Islet of Langerhans (tissue), 1 donor: Measurements from ENCODE around the gene ITIH4.

Experiments
- FAIRE-seq: peaks from one replicate; lab custom pipeline; 2011; peaks lifted over from hg19 to GRCh38; lab: Jason Lieb, UNC

The ITIH4 gene

DNA sequence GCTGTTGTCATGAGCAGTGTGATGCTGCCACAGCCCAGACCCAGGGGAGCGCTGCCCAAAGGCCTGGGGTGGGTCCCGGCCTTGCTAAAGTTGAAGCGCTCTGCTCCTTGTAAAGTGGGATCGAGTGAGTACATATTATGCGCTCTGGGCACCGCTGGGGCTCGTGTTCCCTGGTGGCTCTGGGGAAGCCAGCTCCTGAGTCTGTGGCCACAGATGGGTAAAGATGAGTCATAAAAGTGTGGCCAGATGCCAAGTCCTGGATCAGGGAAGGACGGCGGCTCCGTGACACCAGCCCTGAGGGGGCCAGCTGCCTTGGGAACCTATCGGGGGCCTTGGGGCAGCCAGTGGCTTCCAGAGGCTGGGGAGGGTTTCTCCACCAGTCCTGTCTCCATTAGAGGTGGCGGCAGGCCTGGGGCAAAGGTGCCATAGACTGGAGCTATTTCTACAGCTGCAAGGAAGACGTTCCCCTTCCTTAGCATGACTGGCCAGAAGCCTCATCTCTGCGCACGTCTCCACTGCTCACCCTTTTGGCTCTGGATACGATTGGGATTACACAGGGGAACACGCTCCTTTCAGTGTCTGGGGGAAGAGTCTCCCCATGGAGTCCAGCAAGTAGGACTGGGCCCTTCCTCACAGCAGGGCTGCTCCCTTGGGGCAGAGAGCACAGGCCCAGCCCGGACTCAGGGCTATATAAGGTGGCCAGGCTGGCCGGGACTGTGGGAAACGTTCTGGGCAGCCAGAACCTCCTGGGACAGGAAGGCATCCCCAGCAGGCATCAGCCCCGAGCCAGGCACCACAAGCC, 1.2 kb upstream of the ITIH4 start:
- FAIRE-seq = no peak

- FAIRE-seq = no peak
Observed at GRCh38 chr3:52829906-52830463, 487 bp downstream of the ITIH4 start.

- FAIRE-seq = no peak
Observed at GRCh38 chr3:52829482-52829881, 990 bp downstream of the ITIH4 start.

GRCh38 chr3:52827866-52828376, 2.6 kb downstream of the ITIH4 start:
- no peak for FAIRE-seq

- no peak for FAIRE-seq
Observed at GRCh38 chr3:52827441-52827840, 3.0 kb downstream of the ITIH4 start.

DNA sequence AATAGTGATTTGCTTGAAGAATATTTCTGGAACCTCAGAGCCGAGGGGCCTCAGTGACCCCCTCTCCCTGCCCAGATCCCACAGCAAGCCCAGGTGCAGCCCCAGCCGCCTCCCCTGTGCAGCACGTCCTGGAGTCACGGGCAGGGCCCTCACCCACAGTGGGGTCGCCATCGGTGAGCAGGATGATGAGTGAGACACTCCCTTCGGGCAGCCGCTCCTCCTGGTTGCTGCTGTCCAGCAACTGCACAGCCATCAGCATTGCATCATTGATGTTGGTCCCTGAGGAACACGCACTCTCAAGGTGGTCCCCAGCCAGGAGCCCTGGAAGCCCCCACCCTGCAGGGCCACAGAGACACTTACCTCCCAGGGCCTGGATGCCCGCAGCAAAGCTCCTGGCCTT, 6.4 kb downstream of the ITIH4 start:
- no peak for FAIRE-seq

DNA sequence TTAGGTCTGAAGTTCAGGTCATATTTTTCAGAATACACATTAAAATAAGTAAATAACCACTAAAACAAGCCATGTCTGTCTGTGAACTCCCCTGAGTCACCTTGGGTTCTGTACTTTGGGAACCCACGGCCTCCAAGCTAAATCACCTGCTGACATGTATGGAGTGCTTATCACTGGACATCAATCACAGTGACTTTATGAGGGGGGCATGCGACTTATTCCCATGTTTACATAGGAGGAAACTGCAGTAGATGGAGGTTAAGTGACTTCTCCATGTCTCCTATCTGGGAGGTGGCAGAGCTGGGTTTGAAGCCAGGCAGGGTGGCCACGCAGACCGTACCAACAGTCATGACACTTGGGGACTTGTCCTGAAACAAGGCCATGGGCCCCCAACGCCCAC, 8.1 kb downstream of the ITIH4 start:
- no peak for FAIRE-seq

- no peak for FAIRE-seq
Observed at GRCh38 chr3:52820736-52821135, 9.7 kb downstream of the ITIH4 start.

GRCh38 chr3:52819936-52820335, 10.5 kb downstream of the ITIH4 start:
- no peak for FAIRE-seq

GRCh38 chr3:52817860-52818259, 12.6 kb downstream of the ITIH4 start:
- no peak for FAIRE-seq

DNA sequence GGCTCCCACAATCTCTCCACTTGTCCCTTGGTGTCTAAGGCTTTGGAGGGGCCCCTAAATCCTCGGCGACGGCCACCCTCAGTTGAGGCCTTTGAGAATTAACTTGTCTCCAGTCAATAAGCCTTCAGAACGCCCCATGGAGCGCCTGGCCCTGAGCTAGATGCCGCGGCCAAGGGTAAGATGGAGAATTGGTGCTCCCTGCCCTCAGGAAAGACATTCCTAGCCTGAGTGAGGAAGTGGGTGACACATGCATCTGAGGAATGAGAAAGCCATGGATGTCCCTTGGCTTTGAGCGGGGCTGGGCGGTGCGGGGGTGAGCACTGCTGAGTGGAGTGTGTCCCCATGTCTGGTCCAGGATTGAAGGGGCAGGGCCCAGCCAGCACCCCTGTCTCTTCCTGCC, 13.3 kb downstream of the ITIH4 start:
- FAIRE-seq = no peak

DNA sequence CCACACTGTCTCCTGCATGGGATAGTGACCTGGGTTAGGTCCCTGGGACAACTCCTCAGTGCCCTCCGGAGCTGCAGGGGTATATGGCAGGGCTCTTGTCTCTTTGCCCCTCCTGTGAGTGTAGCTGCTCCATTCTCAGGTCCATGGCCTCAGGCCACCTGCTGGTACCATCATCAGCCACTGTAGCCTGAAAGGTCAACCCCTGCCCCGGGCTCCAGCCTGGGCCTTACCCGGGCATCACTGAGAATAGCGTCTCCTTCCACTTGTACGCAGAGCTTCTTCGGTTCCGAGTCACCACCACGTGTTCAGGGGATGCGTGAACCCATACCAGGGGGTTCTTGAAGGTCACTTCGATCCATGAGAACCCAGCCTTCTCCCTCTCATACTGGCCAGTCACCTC, 13.8 kb downstream of the ITIH4 start:
- no peak for FAIRE-seq

DNA sequence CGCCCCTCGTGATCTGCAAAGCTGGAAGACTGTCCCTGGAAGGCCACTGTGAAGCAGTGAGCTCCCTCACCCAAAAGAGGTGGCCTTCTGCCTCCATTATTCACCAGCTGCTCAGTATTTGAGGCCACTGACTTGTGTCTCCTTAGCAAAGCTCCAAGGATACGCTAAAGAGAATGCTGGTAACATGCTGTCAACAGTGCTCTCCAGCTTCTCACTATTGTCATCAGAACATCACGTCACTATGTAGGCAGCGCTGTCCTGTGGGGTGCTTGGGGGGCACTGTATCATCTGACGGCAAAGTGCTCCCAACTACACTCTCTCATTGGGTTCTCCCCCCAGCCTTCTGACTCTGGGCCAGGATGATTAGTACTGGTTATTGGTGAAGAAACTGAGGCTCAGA, 14.3 kb downstream of the ITIH4 start:
- no peak for FAIRE-seq

- FAIRE-seq = no peak
Observed at GRCh38 chr3:52813810-52814209, 16.7 kb downstream of the ITIH4 start.

DNA sequence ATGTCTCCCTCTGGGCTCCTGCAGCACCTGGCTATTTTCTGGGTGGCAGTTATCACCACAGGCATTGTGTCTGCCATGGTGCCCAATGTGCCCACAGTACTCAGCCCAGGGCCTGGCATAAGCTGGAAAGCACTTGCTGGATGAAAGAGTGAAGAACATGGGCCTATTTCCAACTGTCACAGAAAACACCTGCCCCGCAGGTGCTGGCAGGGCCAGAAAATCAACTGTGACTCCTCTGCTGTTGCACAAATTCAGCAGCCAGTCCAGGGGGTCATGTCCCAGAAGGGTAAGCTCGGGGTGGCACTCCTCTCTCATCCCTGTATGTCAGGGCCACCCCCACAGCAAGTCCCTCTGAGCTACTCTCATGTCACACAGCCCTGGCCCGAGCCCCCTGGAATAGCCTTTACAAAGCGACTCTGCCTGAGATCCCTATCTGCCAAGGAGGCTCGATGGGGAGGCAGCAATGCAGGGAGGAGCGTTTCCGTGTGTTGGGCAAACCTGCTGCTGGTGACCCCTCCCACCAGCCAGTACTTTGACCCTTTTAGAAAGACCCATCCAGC, 18.9 kb downstream of the ITIH4 start:
- FAIRE-seq = no peak

DNA sequence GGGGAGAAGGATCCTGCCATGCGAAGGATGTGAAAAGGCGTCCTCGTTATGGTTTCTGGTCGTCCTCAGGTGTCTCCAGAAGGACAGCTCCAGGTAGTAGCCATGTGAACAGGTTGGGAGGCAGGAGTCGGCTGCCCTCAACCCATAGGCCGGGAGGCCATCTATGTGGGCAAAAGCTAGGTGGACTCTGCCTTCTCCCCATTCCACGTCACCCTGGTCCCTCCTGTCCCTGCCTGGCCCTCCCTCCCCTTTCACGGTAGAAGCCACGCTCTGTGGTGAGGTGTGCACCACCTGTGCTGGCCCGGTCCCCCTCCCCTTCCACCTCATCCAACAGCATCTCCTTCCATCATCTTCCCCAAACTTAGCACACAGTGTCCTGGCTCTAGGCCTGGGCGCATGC, 19.5 kb downstream of the ITIH4 start:
- FAIRE-seq = no peak

- FAIRE-seq = no peak
Observed at GRCh38 chr3:52809662-52810377, 20.7 kb downstream of the ITIH4 start.

GRCh38 chr3:52809149-52809548, 21.3 kb downstream of the ITIH4 start:
- no peak for FAIRE-seq

DNA sequence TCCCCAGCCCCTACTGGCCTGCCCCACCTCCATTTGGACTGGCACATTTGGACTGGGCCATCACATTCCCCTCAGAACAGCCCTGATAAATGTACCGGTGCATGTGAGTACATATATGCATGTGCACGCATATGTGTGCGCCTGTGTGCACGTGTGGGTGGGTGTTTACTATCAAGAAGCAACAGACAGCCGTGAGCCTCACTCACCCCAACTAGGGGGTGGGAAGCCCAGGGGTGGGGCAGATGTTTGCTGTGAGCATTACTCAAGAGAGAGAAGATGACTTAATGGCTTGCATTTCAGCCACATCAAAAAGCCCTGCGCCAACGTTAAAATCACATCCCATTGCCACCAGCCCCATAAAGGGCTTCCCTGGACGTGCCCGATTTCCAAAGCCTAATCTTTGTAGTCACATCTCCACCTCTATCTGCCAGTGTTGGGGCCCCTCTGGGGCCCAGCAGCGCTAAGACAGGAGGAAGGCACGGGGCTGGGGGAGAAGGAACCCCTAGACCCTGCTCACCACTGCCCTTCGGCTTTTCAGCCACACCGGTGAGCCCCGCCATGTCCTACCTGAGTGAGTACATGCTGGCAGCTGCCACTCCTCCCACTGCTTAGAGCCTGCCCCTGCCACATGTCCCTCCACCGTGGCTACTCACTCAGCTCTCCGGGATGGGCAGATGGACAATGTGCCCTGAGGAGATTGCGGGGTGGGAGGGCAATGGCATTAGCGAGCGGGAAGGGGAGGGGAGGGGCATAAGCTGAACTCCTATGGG, 25.0 kb downstream of the ITIH4 start:
- FAIRE-seq = no peak

DNA sequence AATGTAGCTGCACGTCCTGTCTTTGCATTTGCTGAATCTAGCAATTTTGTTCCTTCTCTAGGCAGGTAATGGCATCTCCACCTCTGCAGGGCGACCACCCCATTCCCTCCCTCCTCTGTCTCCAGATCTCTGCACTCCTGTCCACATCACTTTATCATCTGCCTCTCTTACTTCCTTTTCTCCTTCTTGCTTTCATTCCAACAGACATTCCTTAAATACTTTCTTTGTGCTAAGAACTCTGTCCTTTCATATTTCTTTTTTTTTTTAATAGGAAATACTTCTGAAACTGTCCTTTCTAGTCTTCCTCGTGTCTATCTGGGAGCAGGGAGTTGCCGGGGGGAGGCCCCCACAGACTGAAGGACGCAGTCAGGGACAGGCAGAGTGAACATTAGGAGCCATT, 28.6 kb downstream of the ITIH4 start:
- FAIRE-seq = no peak

GRCh38 chr3:52800079-52800478, 30.4 kb downstream of the ITIH4 start:
- FAIRE-seq = no peak

DNA sequence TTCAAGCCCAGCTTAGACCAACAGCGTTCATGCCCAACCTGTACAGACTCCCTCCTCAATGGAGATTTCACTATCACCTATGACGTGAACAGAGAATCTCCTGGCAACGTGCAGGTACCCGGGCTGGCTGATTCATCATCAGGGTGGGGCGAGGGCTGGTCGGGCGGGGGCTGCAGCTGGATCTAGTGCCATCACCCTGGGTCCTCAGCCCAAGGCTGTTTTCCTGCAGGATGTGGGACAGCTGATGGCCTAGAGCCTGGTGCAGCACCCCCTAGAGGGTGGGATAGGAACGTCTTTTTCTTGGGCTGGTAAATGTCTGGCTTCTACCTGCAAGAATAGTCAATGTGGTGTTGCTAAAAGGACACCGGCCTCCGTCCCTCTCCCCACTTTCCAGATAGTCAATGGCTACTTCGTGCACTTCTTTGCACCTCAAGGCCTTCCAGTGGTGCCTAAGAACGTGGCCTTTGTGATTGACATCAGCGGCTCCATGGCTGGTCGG, 31.4 kb downstream of the ITIH4 start:
- FAIRE-seq = no peak
